ENCODE data around the gene JCHAIN.
A peak's percentile ranks its signal among the peaks of the same experiment; 100 is the strongest.

The JCHAIN gene

GRCh38 chr4:70637239-70637913 is 28.9 kb downstream of the JCHAIN start:
- no peak for DNase-seq

- DNase-seq = no peak
Measured at GRCh38 chr4:70634482-70634881, 31.8 kb downstream of the JCHAIN start.

GRCh38 chr4:70632028-70632427 is 34.3 kb downstream of the JCHAIN start:
- no peak for DNase-seq

DNA sequence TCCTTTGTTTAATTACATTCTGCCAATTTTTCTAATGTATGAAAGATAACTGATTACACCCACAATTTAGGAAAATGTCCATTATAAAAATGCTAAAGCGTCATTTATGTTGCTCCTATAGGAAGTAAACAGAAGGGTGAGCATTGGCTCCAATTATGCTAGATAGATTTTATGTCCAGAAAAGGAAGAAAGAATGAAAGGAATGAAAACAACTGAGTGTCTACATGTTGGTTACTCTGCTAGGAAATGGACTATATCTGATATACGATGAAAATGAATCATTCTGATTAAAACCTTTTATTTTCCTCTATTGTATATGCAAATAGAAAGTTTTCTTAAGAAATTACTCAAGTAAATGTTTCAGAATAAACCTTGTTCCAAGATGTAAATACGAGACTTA is 36.1 kb downstream of the JCHAIN start:
- DNase-seq = no peak

GRCh38 chr4:70629469-70630090 is 36.7 kb downstream of the JCHAIN start:
- DNase-seq = no peak

DNA sequence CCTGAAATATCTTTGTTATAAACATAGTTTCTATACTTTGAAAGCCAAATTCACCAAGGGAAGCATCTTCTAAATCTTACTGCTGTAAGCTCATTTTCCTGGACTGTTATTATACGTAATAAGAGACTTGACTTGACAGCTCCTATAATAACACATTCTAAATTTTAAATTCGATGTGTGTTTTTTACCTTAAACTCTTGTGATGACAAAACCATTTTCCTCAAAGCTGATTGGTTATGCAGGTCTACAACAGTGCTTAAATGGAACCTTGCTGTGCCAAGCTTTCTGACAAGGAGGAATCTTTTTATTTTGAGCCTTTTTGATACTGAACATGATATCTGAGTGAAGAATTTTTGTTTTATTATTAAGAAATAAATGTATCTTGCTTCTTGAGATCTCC is 37.9 kb downstream of the JCHAIN start, which contains the start of gene ENAM:
Gene ENAM (plus strand): TSS at position 301 of the 400 bp plus-strand sequence. CDS start 757 bp downstream, outside the sequence.
- DNase-seq = no peak

DNA sequence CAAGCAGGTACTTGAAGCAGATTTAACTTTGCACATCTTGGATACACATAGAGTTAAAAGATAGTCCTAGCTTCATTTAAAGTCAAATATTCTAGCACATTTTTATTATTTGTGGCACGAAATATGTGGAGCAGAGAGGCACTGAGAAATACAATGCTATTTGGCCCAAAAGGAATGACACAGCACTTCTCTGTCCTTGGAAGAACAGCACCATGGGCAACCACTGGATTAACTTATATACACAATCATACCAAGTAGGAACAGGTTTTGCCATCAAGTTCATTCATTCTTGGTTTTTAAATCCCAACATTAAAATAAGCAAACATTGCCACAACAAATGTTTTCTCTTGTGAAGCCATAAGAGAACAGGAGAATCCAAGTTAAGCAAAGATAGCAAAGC is 38.7 kb downstream of the JCHAIN start:
- DNase-seq = no peak

GRCh38 chr4:70624226-70624793 is 42.0 kb downstream of the JCHAIN start:
- no peak for DNase-seq

GRCh38 chr4:70623323-70623722 is 43.0 kb downstream of the JCHAIN start:
- no peak for DNase-seq

DNA sequence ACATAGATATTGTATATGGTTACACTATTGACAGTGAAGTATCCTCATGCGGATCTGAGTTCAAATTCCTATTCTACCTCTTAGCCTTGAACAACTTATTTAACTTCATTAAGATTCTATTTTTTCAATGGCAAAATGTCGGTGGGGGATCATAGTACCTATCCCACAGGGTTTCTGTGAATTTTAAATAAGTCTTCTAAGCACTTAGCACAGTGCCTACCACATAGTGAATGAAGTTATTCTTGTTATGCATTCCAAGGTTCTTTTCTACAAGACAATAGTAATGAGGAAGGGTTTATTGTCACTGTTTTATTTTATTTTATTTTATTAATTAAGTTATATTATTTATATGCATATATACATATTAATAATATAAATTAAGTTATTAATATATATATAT is 46.5 kb downstream of the JCHAIN start:
- no peak for DNase-seq

- DNase-seq = no peak
Measured at GRCh38 chr4:70619288-70619687, 47.0 kb downstream of the JCHAIN start.

- peak; percentile 21 to 46 (median 27) for DNase-seq
Measured at GRCh38 chr4:70614184-70614555, 52.1 kb downstream of the JCHAIN start.

GRCh38 chr4:70613306-70614183 is 52.8 kb downstream of the JCHAIN start:
- no peak for DNase-seq

GRCh38 chr4:70608324-70608723 is 58.0 kb downstream of the JCHAIN start:
- no peak for DNase-seq

DNA sequence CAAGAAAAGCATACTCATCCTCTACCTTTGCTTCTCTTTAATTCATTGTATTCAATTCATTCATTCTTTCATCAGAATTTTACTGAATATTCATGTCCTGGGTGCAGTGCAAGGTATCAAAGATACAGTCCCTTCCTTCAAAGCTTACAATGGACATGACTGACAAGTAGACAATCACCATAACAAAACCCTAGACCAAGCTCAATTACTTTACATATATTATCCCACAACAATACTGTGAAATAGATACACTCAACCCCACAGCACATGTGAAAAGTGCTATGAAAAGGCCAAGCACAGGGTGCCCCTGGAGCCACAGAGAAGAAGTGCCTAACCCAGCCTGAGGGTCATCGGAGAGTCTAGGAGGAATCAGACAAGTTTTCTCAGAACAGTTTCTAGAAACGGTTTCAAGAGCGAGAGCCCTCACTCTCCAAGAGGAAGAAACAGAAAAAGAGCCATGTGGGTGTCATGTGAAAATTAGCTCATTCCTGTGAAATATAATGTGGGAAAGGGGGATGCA is 58.9 kb downstream of the JCHAIN start:
- DNase-seq = no peak

DNA sequence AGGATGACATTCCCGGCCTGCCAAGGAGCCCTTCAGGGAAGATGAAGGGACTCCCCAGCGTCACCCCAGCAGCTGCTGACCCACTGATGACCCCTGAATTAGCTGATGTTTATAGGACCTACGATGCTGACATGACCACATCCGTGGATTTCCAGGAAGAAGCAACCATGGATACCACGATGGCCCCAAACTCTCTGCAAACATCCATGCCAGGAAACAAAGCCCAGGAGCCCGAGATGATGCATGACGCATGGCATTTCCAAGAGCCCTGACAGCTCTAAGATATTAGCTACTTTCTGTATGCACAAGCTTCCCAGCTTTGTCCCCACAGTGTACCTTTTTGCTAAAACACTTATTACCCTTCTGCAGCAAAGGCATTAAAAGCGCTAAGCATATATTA is 59.8 kb downstream of the JCHAIN start:
- DNase-seq = no peak

All from suppressor macrophage treated with lipopolysaccharide for 1 hour (primary cell).